Testis (tissue), 3 donors: ENCODE measurements around the gene RNF141. TPM values are rescaled to one million over a fixed set of nuclear protein-coding genes. Genes with fewer than 3 reads are reported as not detected.

ENCODE experiments used
- DNase-seq: peaks from one replicate; pipeline ENCODE4 v3.0.0-alpha.2; 2019
- H3K27ac ChIP-seq, 2 donors: fragments of 200-600 bp; sonication (generic); one replicate each; pipeline ENCODE4 v1.5.1; 2019
- H3K27me3 ChIP-seq: fragments of 200-600 bp; sonication (generic); one replicate; pipeline ENCODE4 v1.5.1; 2019
- H3K36me3 ChIP-seq: fragments of 200-600 bp; sonication (generic); one replicate; pipeline ENCODE4 v1.5.1; 2017; ENCODE audit warnings: low read depth; ENCODE audit errors: missing control alignments
- H3K4me1 ChIP-seq: fragments of 200-600 bp; sonication (generic); one replicate; pipeline ENCODE4 v1.5.1; 2019
- H3K4me3 ChIP-seq, 2 donors: fragments of 200-600 bp; sonication (generic); one replicate each; pipeline ENCODE4 v1.5.1; 2017 to 2019
- H3K9me3 ChIP-seq: fragments of 200-600 bp; sonication (generic); one replicate; pipeline ENCODE4 v1.5.1; 2017
- CTCF ChIP-seq, 3 experiments: fragments of 450-650 bp in 2 of 3; fragments of 200-600 bp in 1 of 3; sonication (generic) in 1 of 3; IDR thresholded peaks; one replicate each; pipeline ENCODE4 v1.5.1; 2016 to 2019; ENCODE audit warnings: antibody characterized with exemption in 3 of 3, mild to moderate bottlenecking in 2 of 3, moderate library complexity in 1 of 3
- POLR2A ChIP-seq: fragments of 450-650 bp; IDR thresholded peaks from one replicate; pipeline ENCODE4 v1.6.1; 2017; ENCODE audit warnings: antibody characterized with exemption, mild to moderate bottlenecking, moderate library complexity
- whole genome bisulfite sequencing, 2 donors: methylation state at CpG; one replicate each; pipeline ENCODE4 v1.1.5; 2018; 5-methylcytosine and 5-hydroxymethylcytosine counted together
- intact Hi-C: fragments of 100-400 bp; cut with DNase I; formaldehyde crosslinking; loops from one replicate; pipeline ENCODE4 v1.15.1; 2023; ENCODE audit warnings: low total_unique reads
- polyA plus RNA-seq: library from polyadenylated mRNA; stranded (reverse); fragments of 350-450 nt; fragmentation: Illumina TruSeq; extraction: RNeasy Lipid Tissue Mini Kit (QIAGEN cat#74804); gene quantifications from one replicate; pipeline ENCODE4 v1.2.3, GENCODE V29; 2014; ENCODE audit warnings: low read depth, low replicate concordance; ENCODE audit not compliant: insufficient read depth
- total RNA-seq, 2 donors: library from RNA; depleted of rRNA; stranded (reverse); fragments of >200 nt; gene quantifications; one replicate each; pipeline ENCODE4 v1.2.3, GENCODE V29; 2016

The RNF141 gene
- total and polyA plus RNA-seq, 3 donors from 2014 or later = 63.1 to 172 (median 91.3) TPM

DNA sequence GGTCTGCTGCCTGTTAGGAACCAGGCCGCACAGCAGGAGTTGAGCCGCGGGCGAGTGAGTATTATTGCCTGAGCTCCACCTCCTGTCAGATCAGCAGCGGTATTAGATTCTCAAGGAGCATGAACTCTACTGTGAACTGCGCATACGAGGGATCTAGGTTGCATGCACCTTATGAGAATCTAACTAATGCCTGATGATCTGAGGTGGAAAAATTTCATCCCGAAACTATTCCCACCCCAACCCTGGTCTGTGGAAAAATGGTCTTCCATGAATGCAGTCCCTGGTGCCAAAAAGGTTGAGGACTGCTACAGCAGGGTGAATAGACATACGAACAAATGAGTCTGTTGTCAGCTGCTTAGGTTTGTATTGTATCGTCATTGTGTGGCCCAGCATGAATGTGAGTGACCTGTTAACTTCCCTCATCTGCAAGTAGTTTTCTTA lies 29.8 kb downstream of the RNF141 start:
- no peaks in the 10 kb centered on the region for H3K36me3 ChIP-seq
- DNase-seq = no peak
- H3K4me3 ChIP-seq = no peak overlapping the region

GRCh38 chr11:10506008-10506370 lies 35.0 kb downstream of the RNF141 start:
- no peak for DNase-seq

More for the DNA sequence above, 29.8 kb downstream of the RNF141 start:
- TF ChIP-seq CTCF (IDR thresholded peaks at IDR 0.05) (no peak), POLR2A (no peak)
- Histone ChIP-seq H3K4me1 (no peaks in the 10 kb centered on the region), H3K27ac (no peak overlapping the region), H3K9me3 (no peaks in the 10 kb centered on the region), H3K27me3 (no peaks in the 10 kb centered on the region)
- 79 to 86% methylated on average over 10 of the region's 10 CpGs for WGBS, 2 donors
- intact Hi-C loops = no loop called here

GRCh38 chr11:10505278-10506007 lies 35.5 kb downstream of the RNF141 start:
- TF ChIP-seq CTCF (IDR thresholded peaks at IDR 0.05) (no peak), POLR2A (no peak)
- Histone ChIP-seq H3K9me3 (no peaks in the 10 kb centered on the region), H3K27me3 (no peaks in the 10 kb centered on the region), H3K4me1 (no peaks in the 10 kb centered on the region), H3K36me3 (no peaks in the 10 kb centered on the region), H3K4me3 (no peak overlapping the region), H3K27ac (no peak overlapping the region)
- DNase-seq = no peak
- WGBS, 2 donors = 92 to 94% methylated on average over 6 of the region's 6 CpGs
- intact Hi-C loops = no loop called here

More at GRCh38 chr11:10506008-10506370, 35.0 kb downstream of the RNF141 start:
- no peaks in the 10 kb centered on the region for H3K27me3 ChIP-seq
- no peaks in the 10 kb centered on the region for H3K4me1 ChIP-seq
- intact Hi-C loops = no loop called here
- H3K9me3 ChIP-seq = no peaks in the 10 kb centered on the region
- TF ChIP-seq CTCF (IDR thresholded peaks at IDR 0.05) (no peak), POLR2A (no peak)
- H3K36me3 ChIP-seq = no peaks in the 10 kb centered on the region
- no peak overlapping the region for H3K27ac ChIP-seq
- H3K4me3 ChIP-seq = no peak overlapping the region

- DNase-seq = no peak
- Histone ChIP-seq H3K4me3 (no peak overlapping the region), H3K36me3 (no peaks in the 10 kb centered on the region), H3K4me1 (no peaks in the 10 kb centered on the region), H3K27ac (no peak overlapping the region), H3K9me3 (no peaks in the 10 kb centered on the region), H3K27me3 (no peaks in the 10 kb centered on the region)
- intact Hi-C loops = no loop called here
- WGBS, 2 donors = 92 to 94% methylated on average over 11 of the region's 11 CpGs
- no peak for TF ChIP-seq CTCF (IDR thresholded peaks at IDR 0.05)
- TF ChIP-seq POLR2A = no peak
Measured at GRCh38 chr11:10504490-10504889, 36.5 kb downstream of the RNF141 start.
